ENCODE results near the gene SLC5A6. TPM values are rescaled to one million over a fixed set of nuclear protein-coding genes. Genes with fewer than 3 reads are reported as not detected.

The SLC5A6 gene
- total RNA-seq (28.4 and 42.9 TPM in 2 replicates), polyA plus RNA-seq (34.4 and 40.8 TPM in 2 replicates)

- no peak for TF ChIP-seq CTCF (IDR thresholded peaks at IDR 0.05; ENCODE audit: low read depth, low read length)
- peak within 1 kb of the TSS; percentile 54 for H3K4me3 ChIP-seq
- H3K27ac ChIP-seq, result peak within 1 kb of the TSS; percentile 96
These were observed at the start of gene SLC5A6, which contains the start of gene ATRAID for GRCh38 chr2:27211943-27212625. Gene SLC5A6, minus strand, starts transcription at chr2:27212268. Its CDS starts 4,618 bp downstream, at chr2:27207650. Gene ATRAID, plus strand, starts transcription at chr2:27212041. Its CDS starts 328 bp downstream, at chr2:27212369.

GRCh38 chr2:27261241-27261925 is 49.3 kb upstream of the SLC5A6 start:
- peaks cover 23% of the 10 kb centered on the region for H3K4me1 ChIP-seq (ENCODE audit: low read depth)
- no peaks in the 10 kb centered on the region for H3K9me3 ChIP-seq (ENCODE audit: low read depth)
- peak overlapping the region; percentile 92 for H3K4me3 ChIP-seq
- H3K27ac ChIP-seq, result no peak overlapping the region
- no peak for TF ChIP-seq CTCF (IDR thresholded peaks at IDR 0.05; ENCODE audit: low read depth, low read length)
- H3K27me3 ChIP-seq, result peaks cover 4% of the 10 kb centered on the region
- no peak for DNase-seq (ENCODE audit: low read depth in 1 of 2, low spot score in 1 of 2)
- peaks cover 14% of the 10 kb centered on the region for H3K36me3 ChIP-seq

More at GRCh38 chr2:27211943-27212625, at the start of gene SLC5A6, which contains the start of gene ATRAID:
- Histone ChIP-seq H3K9me3 (ENCODE audit: low read depth) (no peaks in the 10 kb centered on the region), H3K36me3 (no peaks in the 10 kb centered on the region), H3K27me3 (no peaks in the 10 kb centered on the region), H3K4me1 (ENCODE audit: low read depth) (peaks cover 10% of the 10 kb centered on the region)
- peak; percentile 92 to 94 for DNase-seq (ENCODE audit: low read depth in 1 of 2, low spot score in 1 of 2)

GRCh38 chr2:27258051-27258450 is 46.0 kb upstream of the SLC5A6 start:
- TF ChIP-seq CTCF (IDR thresholded peaks at IDR 0.05; ENCODE audit: low read depth, low read length), result no peak
- peaks cover 22% of the 10 kb centered on the region for H3K36me3 ChIP-seq
- no peak overlapping the region for H3K4me3 ChIP-seq
- no peaks in the 10 kb centered on the region for H3K9me3 ChIP-seq (ENCODE audit: low read depth)
- H3K27ac ChIP-seq, result no peak overlapping the region
- peaks cover 19% of the 10 kb centered on the region for H3K4me1 ChIP-seq (ENCODE audit: low read depth)
- DNase-seq (ENCODE audit: low read depth in 1 of 2, low spot score in 1 of 2), result no peak
- H3K27me3 ChIP-seq, result no peaks in the 10 kb centered on the region

- Histone ChIP-seq H3K27me3 (no peaks in the 10 kb centered on the region), H3K36me3 (peaks cover 22% of the 10 kb centered on the region), H3K4me3 (no peak overlapping the region), H3K9me3 (ENCODE audit: low read depth) (no peaks in the 10 kb centered on the region), H3K27ac (no peak overlapping the region), H3K4me1 (ENCODE audit: low read depth) (peaks cover 19% of the 10 kb centered on the region)
- DNase-seq (ENCODE audit: low read depth in 1 of 2, low spot score in 1 of 2), result no peak
- no peak for TF ChIP-seq CTCF (IDR thresholded peaks at IDR 0.05; ENCODE audit: low read depth, low read length)
These were observed 44.9 kb upstream of the SLC5A6 start for GRCh38 chr2:27256855-27257454.

- no peaks in the 10 kb centered on the region for H3K27me3 ChIP-seq
- peak overlapping the region; percentile 6 for H3K27ac ChIP-seq
- no peak overlapping the region for H3K4me3 ChIP-seq
- peaks cover 15% of the 10 kb centered on the region for H3K4me1 ChIP-seq (ENCODE audit: low read depth)
- no peaks in the 10 kb centered on the region for H3K9me3 ChIP-seq (ENCODE audit: low read depth)
- no peak for TF ChIP-seq CTCF (IDR thresholded peaks at IDR 0.05; ENCODE audit: low read depth, low read length)
- DNase-seq (ENCODE audit: low read depth in 1 of 2, low spot score in 1 of 2), result peak in 1 of 2 donors; percentile 34
- peaks cover 22% of the 10 kb centered on the region for H3K36me3 ChIP-seq
These were observed 43.6 kb upstream of the SLC5A6 start for GRCh38 chr2:27255660-27256059.
